ENCODE data around the gene USP3. TPM values are rescaled to one million over a fixed set of nuclear protein-coding genes. Genes with fewer than 3 reads are reported as not detected.
A peak's percentile ranks its signal among the peaks of the same experiment; 100 is the strongest.

Gene USP3
- total and polyA plus RNA-seq, 10 of the 15 experiments (the other 5 are each of a cell fraction or from before 2014, with no cell fraction given): 23.8 to 64.5 (median 50.3) TPM

DNA sequence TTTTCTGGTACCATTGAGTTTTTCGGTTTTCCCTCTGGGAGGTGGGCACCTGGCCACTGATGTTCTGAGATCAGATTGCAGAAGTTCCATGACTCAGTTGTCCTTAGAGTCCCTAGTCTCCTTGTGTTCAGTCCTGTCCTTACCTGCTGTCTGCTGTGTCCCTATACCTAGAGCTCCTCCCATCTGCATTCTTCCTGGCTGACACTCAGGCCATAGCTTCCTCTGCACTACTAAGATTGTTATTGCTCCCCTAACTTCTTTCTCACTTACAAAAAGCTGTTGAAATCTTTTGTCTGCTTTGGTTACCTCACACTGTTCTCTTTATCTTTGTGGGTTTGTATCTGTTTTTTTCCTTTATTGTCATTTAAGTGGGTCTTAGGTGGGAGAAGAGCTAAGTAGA, 13.2 kb downstream of the USP3 start:
- Histone ChIP-seq H3K27ac (ENCODE audit: control insufficient read depth, insufficient read depth) (peak overlapping the region; percentile 74), H3K9me3 (replicated peaks; ENCODE audit: control insufficient read depth, insufficient read depth, low read length) (no peaks in the 10 kb centered on the region), H3K36me3 (ENCODE audit: control insufficient read depth in 2 of 2, insufficient read depth in 2 of 2, low read length in 1 of 2) (0 out of 4 replicates have a peak, but pooled peaks cover 0 to 4% of the 10 kb centered on the region in 2 experiments), H3K4me1 (ENCODE audit: control insufficient read depth, insufficient read depth, low read length) (peaks cover 30% of the 10 kb centered on the region), H4K20me1 (ENCODE audit: control insufficient read depth, insufficient read depth) (no peaks in the 10 kb centered on the region; the same call in 1 of the 2 replicates), H3K27me3 (replicated peaks in 1 of 2; ENCODE audit: control insufficient read depth in 2 of 2, insufficient read depth in 2 of 2, low read length in 1 of 2) (no peaks in the 10 kb centered on the region), H3K79me2 (ENCODE audit: control insufficient read depth, insufficient read depth, low read length) (peaks cover 98% of the 10 kb centered on the region), H3K4me2 (ENCODE audit: control insufficient read depth, insufficient read depth) (peak overlapping the region; percentile 79), H3K9ac (ENCODE audit: control insufficient read depth, insufficient read depth, low read length) (peak overlapping the region; percentile 44), H2AFZ (ENCODE audit: control insufficient read depth, low read depth, low read length) (no peak overlapping the region), H3K4me3 (peak overlapping the region; percentile 52; the same call in 1 of the 2 replicates)
- ChIA-PET CTCF (interaction anchor here (0.6 to 2.1 kb wide), 10 partner anchors 10 to 82 kb away, joined by 3 to 9 read pairs (median 6); no protein-coding TSS in a partner anchor), POLR2A (interaction anchor here (1.0 to 4.9 kb wide), 5 partner anchors 8 to 42 kb away, joined by 3 to 20 read pairs (median 3); no protein-coding TSS in a partner anchor), RAD21 (ENCODE audit: unreplicated experiment) (interaction anchor here (0.6 to 6.1 kb wide), 12 partner anchors 8 to 299 kb away, joined by 3 to 43 read pairs (median 5); no protein-coding TSS in a partner anchor), SMC1A (ENCODE audit: uncharacterized antibody, unreplicated experiment) (interaction anchor here (0.6 to 10.2 kb wide), 15 partner anchors 7 to 338 kb away, joined by 3 to 122 read pairs (median 6); partner anchors contain the start of gene FBXL22)
- TF ChIP-seq NKRF (conservative IDR thresholded peaks at IDR 0.05): no peak
- no peak for TF ChIP-seq NFXL1 (IDR thresholded peaks at IDR 0.05; ENCODE audit: borderline replicate concordance)
- no peak for TF ChIP-seq IRF5 (IDR thresholded peaks at IDR 0.05; ENCODE audit: borderline replicate concordance)
- TF ChIP-seq SREBF2 (IDR thresholded peaks at IDR 0.05; ENCODE audit: low read length): no peak
- TF ChIP-seq ZSCAN29 (IDR thresholded peaks at IDR 0.05): no peak
- no peak for TF ChIP-seq ZNF622 (IDR thresholded peaks at IDR 0.05)
- TF ChIP-seq NRF1 (conservative IDR thresholded peaks at IDR 0.05; ENCODE audit: low read depth, low read length): no peak
- TF ChIP-seq MYC (IDR thresholded peaks at IDR 0.05; ENCODE audit: insufficient read depth, insufficient read length, insufficient replicate concordance, low read length, severe bottlenecking): no peak
- TF ChIP-seq LARP7 (IDR thresholded peaks at IDR 0.05): no peak
- TF ChIP-seq RBBP5 (conservative IDR thresholded peaks at IDR 0.05): no peak
- no peak for TF ChIP-seq TCF7 (IDR thresholded peaks at IDR 0.05; ENCODE audit: borderline replicate concordance)
- no peak for DNase-seq (ENCODE audit: low read depth, low spot score)
- BruUV-seq (replicated peaks): no TSS peak
- peak; percentile 62 for ATAC-seq
- intact Hi-C loops (cut with micrococcal nuclease; ENCODE audit: unreplicated experiment): loop anchor here (10.0 kb wide), 1 partner anchor 77 kb away; the partner anchor contains the start of gene FBXL22
- peak; percentile 18 for FAIRE-seq
- 47% methylated on average over 1 of the region's 1 CpG for WGBS (ENCODE audit: insufficient coverage, insufficient replicate concordance, low lambda C conversion rate, missing lambda C conversion rate)
- in situ Hi-C loops (cut with MboI): no loop called here
